ENCODE data around the gene GRIK5.

DNA sequence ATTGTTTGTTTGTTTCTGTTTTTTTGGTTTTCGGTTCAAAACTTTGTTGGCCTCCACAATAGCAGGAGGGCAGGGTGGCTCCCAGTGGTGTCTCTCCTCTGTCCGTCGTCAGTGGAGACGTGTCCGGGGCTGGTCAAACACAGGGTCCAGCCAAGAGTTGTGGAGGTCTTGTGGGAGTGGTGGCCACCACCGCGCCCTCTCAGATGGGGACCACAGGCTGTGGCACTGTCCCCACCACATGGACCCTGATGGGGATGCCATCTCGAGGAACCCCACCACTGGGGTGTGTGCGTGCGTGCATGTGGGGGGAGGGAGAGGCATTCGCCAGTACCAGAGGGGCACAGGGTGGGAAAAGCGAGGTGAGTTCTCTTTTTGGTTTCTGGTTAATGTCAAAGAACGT lies 19.8 kb upstream of the GRIK5 start:
- TF ChIP-seq, protein P1, sequence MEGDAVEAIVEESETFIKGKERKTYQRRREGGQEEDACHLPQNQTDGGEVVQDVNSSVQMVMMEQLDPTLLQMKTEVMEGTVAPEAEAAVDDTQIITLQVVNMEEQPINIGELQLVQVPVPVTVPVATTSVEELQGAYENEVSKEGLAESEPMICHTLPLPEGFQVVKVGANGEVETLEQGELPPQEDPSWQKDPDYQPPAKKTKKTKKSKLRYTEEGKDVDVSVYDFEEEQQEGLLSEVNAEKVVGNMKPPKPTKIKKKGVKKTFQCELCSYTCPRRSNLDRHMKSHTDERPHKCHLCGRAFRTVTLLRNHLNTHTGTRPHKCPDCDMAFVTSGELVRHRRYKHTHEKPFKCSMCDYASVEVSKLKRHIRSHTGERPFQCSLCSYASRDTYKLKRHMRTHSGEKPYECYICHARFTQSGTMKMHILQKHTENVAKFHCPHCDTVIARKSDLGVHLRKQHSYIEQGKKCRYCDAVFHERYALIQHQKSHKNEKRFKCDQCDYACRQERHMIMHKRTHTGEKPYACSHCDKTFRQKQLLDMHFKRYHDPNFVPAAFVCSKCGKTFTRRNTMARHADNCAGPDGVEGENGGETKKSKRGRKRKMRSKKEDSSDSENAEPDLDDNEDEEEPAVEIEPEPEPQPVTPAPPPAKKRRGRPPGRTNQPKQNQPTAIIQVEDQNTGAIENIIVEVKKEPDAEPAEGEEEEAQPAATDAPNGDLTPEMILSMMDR (IDR thresholded peaks at IDR 0.05): no peak
- no peak for TF ChIP-seq POLR2A (IDR thresholded peaks at IDR 0.05)
